Astrocyte of the cerebellum (primary cell): ENCODE data around the gene GARNL3.

Source experiments
- DNase-seq: peaks from one replicate; pipeline ENCODE4 v3.0.0-alpha.2; 2011; ENCODE audit warnings: low read depth
- H3K4me3 ChIP-seq: 2 replicates; pipeline ENCODE4 v1.5.1; 2011; ENCODE audit warnings: mild to moderate bottlenecking, low read depth, low read length, moderate library complexity
- CTCF ChIP-seq: IDR thresholded peaks from 2 replicates; pipeline ENCODE4 v1.5.1; 2012; ENCODE audit warnings: low read length, low read depth, moderate library complexity, mild to moderate bottlenecking; ENCODE audit errors: missing control alignments
- in situ Hi-C: cut with HindIII; loops from 2 replicates; pipeline ENCODE4 v1.10.0; 2017; ENCODE audit warnings: low sequenced_read_pairs

Gene GARNL3

GRCh38 chr9:127384901-127385300 is 120.3 kb downstream of the GARNL3 start:
- in situ Hi-C loops: no loop called here
- no peak for DNase-seq
- no peak overlapping the region for H3K4me3 ChIP-seq
- no peak for TF ChIP-seq CTCF

GRCh38 chr9:127386249-127386648 is 121.7 kb downstream of the GARNL3 start:
- TF ChIP-seq CTCF: no peak
- no peak for DNase-seq
- in situ Hi-C loops: no loop called here
- H3K4me3 ChIP-seq: no peak overlapping the region

- no peak overlapping the region for H3K4me3 ChIP-seq
- in situ Hi-C loops: no loop called here
- no peak for DNase-seq
- no peak for TF ChIP-seq CTCF
These were observed 122.4 kb downstream of the GARNL3 start for GRCh38 chr9:127386981-127387380.

- peak; percentile 97 for DNase-seq
- in situ Hi-C loops: no loop called here
- TF ChIP-seq CTCF: no peak
- H3K4me3 ChIP-seq: no peak overlapping the region
These were observed 123.7 kb downstream of the GARNL3 start for GRCh38 chr9:127388037-127388855.

- in situ Hi-C loops: no loop called here
- no peak for TF ChIP-seq CTCF
- no peak overlapping the region for H3K4me3 ChIP-seq
- no peak for DNase-seq
These were observed 124.3 kb downstream of the GARNL3 start for GRCh38 chr9:127388856-127389238.

GRCh38 chr9:127389381-127390247 is 125.0 kb downstream of the GARNL3 start:
- DNase-seq: no peak
- in situ Hi-C loops: loop anchor here (5.0 kb wide), 1 partner anchor 52 kb away; no protein-coding TSS in a partner anchor
- TF ChIP-seq CTCF: no peak

More at GRCh38 chr9:127389381-127390247, 125.0 kb downstream of the GARNL3 start:
- H3K4me3 ChIP-seq: no peak overlapping the region
